Measurements from ENCODE around the gene FZR1.

DNA sequence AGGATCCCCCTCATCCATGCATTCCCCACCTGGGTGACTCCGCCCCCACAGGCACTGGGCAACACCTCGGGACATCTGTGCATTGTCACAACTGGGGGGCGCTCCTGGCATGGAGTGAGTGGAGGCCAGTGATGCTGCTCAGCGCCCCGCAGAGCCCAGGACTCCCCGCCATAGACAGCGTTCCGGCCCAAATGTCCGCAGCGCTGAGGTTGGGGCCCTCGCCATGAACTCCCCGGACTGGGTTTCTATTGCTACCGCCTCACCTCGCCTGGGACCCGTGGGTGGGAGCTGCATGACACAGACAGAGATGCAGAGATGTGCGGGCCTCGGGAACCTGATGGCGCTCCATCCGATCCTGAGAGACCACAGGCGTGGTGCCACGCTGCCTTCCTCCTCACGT is 4.6 kb downstream of the FZR1 start:
- TF ChIP-seq, protein P1, sequence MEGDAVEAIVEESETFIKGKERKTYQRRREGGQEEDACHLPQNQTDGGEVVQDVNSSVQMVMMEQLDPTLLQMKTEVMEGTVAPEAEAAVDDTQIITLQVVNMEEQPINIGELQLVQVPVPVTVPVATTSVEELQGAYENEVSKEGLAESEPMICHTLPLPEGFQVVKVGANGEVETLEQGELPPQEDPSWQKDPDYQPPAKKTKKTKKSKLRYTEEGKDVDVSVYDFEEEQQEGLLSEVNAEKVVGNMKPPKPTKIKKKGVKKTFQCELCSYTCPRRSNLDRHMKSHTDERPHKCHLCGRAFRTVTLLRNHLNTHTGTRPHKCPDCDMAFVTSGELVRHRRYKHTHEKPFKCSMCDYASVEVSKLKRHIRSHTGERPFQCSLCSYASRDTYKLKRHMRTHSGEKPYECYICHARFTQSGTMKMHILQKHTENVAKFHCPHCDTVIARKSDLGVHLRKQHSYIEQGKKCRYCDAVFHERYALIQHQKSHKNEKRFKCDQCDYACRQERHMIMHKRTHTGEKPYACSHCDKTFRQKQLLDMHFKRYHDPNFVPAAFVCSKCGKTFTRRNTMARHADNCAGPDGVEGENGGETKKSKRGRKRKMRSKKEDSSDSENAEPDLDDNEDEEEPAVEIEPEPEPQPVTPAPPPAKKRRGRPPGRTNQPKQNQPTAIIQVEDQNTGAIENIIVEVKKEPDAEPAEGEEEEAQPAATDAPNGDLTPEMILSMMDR (IDR thresholded peaks at IDR 0.05) = no peak
- no peak for TF ChIP-seq POLR2A (IDR thresholded peaks at IDR 0.05)
- no peak for TF ChIP-seq EP300 (IDR thresholded peaks at IDR 0.05; ENCODE audit: low read depth)

Measured in transverse colon (tissue), 3 donors.